ENCODE measurements around the gene C6orf132.

C6orf132 gene

DNA sequence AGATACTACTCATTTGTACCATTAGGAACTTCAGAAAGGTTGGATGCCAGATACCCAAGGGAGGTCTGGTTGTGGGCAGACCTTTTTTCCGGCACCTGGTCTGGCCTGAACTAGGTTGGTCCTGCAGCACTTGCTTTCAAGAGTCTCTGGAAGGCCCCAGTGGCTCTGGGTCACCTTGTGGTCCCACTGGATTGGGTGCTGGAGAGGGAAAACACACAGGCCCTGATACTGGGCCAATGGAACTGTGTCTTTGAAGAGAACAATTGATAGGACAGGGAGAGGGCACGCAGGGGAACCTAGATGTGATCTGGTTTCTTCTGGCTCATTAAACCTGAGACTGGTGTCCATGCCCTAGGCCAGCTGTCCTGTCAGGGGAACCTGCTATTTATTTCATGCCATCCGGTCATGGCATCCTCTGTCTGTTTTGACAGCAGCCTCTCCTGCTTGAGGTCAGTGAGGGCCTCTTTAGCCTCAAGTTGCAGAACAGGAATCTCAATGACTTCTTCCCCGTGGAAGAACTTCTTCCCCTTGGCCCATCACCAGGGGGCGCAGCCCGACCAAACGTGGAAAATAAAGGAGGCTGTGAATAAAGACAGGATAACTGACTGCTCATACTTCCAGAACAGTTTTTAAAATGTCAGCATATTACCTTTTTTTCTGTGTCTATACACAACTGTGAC, 67.1 kb downstream of the C6orf132 start:
- CTCF ChIA-PET, result interaction anchor here (0.6 to 3.1 kb wide), 9 partner anchors 12 to 472 kb away, joined by 3 to 18 read pairs (median 3); no protein-coding TSS in a partner anchor
- Mint-ChIP-seq H3K4me3 (no peak overlapping the region), H3K27ac (no peak overlapping the region), H3K9me3 (no peaks in the 10 kb centered on the region), H3K36me3 (peaks cover 52% of the 10 kb centered on the region), H3K4me1 (no peaks in the 10 kb centered on the region), H3K27me3 (no peaks in the 10 kb centered on the region)
- peak; percentile 71 for DNase-seq

DNA sequence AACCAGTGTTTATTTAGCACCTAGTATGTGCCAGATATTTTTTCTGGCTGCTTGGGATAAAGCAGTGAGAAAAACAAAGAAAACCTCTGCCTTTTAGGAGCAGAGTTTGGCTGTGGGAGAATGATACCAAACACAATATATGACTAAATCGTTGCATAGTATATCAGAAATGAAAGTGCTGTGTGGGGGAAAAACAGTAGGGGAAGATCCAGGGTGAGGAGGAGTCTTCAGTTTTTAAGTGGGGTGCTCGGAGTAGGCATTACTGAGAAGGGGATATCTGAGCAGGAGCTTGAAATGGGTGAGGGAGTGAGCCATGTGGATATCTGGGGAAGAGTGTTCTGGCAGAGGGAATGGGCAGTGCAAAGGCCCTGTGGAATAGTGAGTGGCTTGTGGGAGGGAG, 69.1 kb downstream of the C6orf132 start:
- Mint-ChIP-seq H3K4me1 (no peaks in the 10 kb centered on the region), H3K27ac (no peak overlapping the region), H3K4me3 (no peak overlapping the region), H3K9me3 (no peaks in the 10 kb centered on the region), H3K36me3 (peaks cover 39% of the 10 kb centered on the region), H3K27me3 (no peaks in the 10 kb centered on the region)
- CTCF ChIA-PET, result interaction anchor here (0.6 to 3.1 kb wide), 6 partner anchors 22 to 475 kb away, joined by 3 to 18 read pairs (median 4); no protein-coding TSS in a partner anchor
- DNase-seq, result no peak

DNA sequence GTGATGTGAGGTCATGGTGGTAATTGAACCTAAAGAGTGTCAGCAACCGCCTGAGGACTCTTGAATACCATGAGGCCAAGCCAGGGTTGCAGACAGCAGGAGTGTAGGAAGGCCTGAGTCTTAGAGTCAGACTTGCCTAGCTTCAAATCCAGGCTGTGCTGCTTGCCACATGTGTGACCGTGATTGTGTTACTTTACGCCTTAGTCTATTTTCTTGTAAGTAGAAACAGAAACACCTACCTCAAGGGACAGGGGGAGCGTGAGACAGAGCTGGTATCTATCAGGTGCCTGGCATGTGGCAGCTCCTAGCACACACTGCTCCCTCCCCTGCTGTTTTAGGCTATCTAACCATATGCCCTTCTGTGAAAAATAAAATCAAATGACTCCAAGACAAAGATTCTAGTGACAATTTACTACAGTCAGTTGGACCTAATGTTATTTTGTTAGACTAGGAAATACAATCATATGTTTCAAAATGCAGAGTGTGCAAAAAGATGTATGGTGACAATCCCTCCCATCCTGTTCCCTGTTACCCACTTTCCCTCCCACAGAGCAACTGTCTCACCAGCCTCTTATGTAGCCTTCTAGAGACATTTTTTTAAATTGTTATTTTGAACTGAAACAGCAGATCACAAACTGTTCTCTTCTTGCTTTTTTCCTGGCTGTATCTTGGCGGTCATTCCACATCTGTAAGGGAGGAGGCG, 70.4 kb downstream of the C6orf132 start:
- Mint-ChIP-seq H3K27ac (no peak overlapping the region), H3K36me3 (peaks cover 30% of the 10 kb centered on the region), H3K4me3 (no peak overlapping the region), H3K27me3 (no peaks in the 10 kb centered on the region), H3K4me1 (no peaks in the 10 kb centered on the region), H3K9me3 (no peaks in the 10 kb centered on the region)
- CTCF ChIA-PET, result interaction anchor here (0.6 kb wide), 1 partner anchor 11 kb away, joined by 3 read pairs; no protein-coding TSS in a partner anchor
- DNase-seq, result no peak

DNA sequence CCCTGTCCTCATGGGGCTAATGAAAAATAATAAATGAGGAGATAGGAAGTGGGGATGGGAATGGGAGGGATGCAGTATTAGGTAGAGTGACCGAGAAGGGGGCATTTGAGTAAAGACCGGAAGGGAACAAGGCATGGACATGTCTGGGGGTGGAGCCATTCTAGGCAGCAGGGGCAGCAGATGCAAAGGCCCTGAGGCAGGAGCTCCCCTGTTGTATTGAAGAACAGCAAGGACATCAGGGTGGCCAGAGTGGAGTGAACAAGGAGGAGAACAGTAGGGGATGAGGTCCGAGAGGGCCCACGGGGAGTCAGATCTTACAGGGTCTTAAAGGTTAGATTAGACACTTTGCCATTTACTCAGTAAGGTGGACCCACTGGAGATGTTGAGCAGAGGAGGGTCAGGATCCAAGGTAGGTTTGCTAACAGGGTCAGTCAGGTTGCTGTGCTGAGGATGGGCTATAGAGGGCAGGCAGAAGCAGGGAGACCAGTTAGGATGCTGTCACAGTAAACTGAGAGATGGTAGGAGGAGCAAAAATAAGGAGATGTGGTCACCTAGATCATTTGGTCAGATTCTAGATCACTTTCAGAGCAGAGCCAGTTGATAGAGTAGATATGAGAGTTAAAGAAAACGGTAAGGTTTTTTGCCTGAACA, 73.4 kb downstream of the C6orf132 start:
- H3K4me1 Mint-ChIP-seq, result no peaks in the 10 kb centered on the region
- H3K36me3 Mint-ChIP-seq, result peaks cover 24% of the 10 kb centered on the region
- no peak overlapping the region for H3K4me3 Mint-ChIP-seq
- no peak overlapping the region for H3K27ac Mint-ChIP-seq
- DNase-seq, result no peak
- no peaks in the 10 kb centered on the region for H3K9me3 Mint-ChIP-seq
- H3K27me3 Mint-ChIP-seq, result no peaks in the 10 kb centered on the region
- CTCF ChIA-PET, result no interaction called here

DNA sequence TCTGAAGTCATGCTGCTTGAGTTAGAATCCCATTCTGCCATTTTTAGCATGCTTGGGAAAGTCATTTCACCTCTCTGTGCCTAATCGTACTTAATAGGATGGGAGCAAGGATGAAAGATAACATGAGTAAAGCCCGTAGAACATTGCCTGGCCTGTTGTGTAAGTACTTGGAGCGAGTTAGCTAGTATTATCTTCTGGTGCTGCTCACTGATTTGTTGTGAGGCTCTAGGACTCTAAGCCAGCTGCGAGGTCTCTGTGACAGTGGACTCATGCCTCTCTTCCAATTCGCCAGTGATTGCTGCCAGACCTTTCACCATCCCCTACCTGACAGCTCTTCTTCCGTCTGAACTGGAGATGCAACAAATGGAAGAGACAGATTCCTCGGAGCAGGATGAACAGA, 74.2 kb downstream of the C6orf132 start:
- H3K4me1 Mint-ChIP-seq, result no peaks in the 10 kb centered on the region
- peaks cover 22% of the 10 kb centered on the region for H3K36me3 Mint-ChIP-seq
- H3K4me3 Mint-ChIP-seq, result no peak overlapping the region
- H3K27ac Mint-ChIP-seq, result no peak overlapping the region
- no peaks in the 10 kb centered on the region for H3K9me3 Mint-ChIP-seq
- H3K27me3 Mint-ChIP-seq, result no peaks in the 10 kb centered on the region
- CTCF ChIA-PET, result interaction anchor here (0.7 kb wide), 1 partner anchor 28 kb away, joined by 3 read pairs; no protein-coding TSS in a partner anchor
- DNase-seq, result no peak

DNA sequence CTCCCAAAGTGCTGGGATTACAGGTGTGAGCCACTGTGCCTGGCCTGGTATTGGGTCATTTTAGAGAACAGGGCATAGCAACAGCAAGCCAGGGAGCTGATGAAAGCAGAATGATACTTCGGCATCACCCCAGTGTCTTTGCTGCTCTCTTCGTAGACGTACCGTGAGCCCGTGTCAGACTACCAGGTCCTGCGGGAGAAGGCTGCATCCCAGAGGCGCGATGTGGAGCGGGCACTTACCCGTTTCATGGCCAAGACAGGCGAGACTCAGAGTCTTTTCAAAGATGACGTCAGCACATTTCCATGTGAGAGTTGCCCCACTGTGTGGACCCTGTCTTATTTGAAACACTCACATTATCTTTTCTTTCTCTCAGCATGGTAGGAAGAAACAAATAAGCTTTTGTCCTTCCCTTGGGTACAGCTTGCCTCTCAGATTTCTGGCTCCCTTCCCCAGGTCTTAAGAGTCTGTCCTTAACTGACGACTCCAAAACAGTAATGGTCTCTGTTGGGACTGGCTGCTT, 76.2 kb downstream of the C6orf132 start:
- Mint-ChIP-seq H3K4me1 (no peaks in the 10 kb centered on the region), H3K36me3 (peaks cover 21% of the 10 kb centered on the region), H3K4me3 (no peak overlapping the region), H3K27me3 (no peaks in the 10 kb centered on the region), H3K9me3 (no peaks in the 10 kb centered on the region), H3K27ac (no peak overlapping the region)
- DNase-seq, result no peak
- CTCF ChIA-PET, result interaction anchor here (1.9 kb wide), 1 partner anchor 21 kb away, joined by 5 read pairs; no protein-coding TSS in a partner anchor

DNA sequence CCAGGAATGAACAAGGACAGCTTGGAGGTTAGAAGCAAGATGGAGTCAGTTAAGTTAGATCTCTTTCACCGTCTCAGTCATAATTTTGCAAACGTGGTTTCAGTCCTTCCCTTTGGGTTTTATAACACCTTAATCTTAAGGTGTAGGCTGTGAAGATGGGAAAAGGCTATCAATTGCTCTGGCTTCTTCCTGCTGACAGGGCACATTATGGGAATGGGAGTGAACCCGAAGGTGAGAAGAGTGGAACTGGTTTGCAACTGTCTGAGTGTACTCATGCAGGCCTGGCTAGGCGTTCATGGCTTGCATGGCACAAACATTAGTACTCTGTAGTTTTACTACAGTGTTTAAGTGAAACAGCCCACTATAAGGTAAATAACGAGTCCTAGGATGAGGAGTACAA, 82.7 kb downstream of the C6orf132 start:
- CTCF ChIA-PET, result interaction anchor here (1.6 kb wide), 1 partner anchor 283 kb away, joined by 3 read pairs; no protein-coding TSS in a partner anchor
- DNase-seq, result no peak
- H3K4me3 Mint-ChIP-seq, result no peak overlapping the region
- peaks cover 3% of the 10 kb centered on the region for H3K4me1 Mint-ChIP-seq
- H3K27me3 Mint-ChIP-seq, result no peaks in the 10 kb centered on the region
- no peak overlapping the region for H3K27ac Mint-ChIP-seq
- peaks cover 67% of the 10 kb centered on the region for H3K36me3 Mint-ChIP-seq
- H3K9me3 Mint-ChIP-seq, result no peaks in the 10 kb centered on the region

DNA sequence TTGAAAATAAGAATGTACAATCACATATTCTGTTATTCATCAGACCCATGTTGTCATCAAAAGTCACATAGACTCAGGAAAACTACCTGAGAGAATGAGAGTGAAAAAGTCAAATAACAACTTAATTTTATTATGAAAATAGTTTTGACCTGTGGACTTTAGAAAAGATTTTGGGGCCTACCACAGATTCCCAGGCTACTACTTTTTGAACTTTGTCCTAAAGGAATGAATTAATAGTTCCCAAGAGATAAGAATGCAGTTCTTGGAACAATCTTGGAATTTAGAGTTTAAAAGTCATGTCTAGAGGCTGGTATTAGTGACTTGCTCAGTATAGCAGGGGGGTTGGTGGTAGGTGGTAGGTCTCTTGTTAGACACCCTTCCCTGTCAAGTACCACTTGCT, 88.8 kb downstream of the C6orf132 start:
- CTCF ChIA-PET, result interaction anchor here (1.8 kb wide), 1 partner anchor 51 kb away, joined by 6 read pairs; no protein-coding TSS in a partner anchor
- no peak for DNase-seq
- Mint-ChIP-seq H3K4me1 (peaks cover 51% of the 10 kb centered on the region), H3K36me3 (peaks cover 59% of the 10 kb centered on the region), H3K27me3 (no peaks in the 10 kb centered on the region), H3K4me3 (no peak overlapping the region), H3K27ac (no peak overlapping the region), H3K9me3 (no peaks in the 10 kb centered on the region)

DNA sequence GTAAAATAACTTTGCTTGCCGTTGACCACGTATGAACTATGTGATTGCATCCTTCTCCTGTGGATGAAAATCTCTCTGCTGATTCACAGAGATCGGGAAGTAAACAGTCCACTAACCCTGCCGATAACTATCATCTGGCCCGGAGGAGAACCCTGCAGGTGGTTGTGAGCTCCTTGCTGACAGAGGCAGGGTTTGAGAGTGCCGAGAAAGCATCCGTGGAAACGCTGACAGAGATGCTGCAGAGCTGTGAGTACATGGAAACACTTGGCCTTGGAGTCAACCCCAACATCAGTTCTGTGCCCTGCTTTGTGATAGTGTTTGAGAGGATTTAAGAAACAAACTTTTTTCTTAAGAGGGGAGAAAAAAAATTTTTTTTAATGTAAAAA, 91.2 kb downstream of the C6orf132 start:
- H3K9me3 Mint-ChIP-seq, result no peaks in the 10 kb centered on the region
- peak; percentile 38 for DNase-seq

More for the DNA sequence above, 91.2 kb downstream of the C6orf132 start:
- no peaks in the 10 kb centered on the region for H3K27me3 Mint-ChIP-seq
- CTCF ChIA-PET, result interaction anchor here (1.0 to 4.5 kb wide), 6 partner anchors 10 to 265 kb away, joined by 3 to 21 read pairs (median 5); partner anchors contain the start of gene TOMM6
- peak overlapping the region; percentile 98 for H3K27ac Mint-ChIP-seq
- H3K4me1 Mint-ChIP-seq, result peaks cover 69% of the 10 kb centered on the region
- peak overlapping the region; percentile 97 for H3K4me3 Mint-ChIP-seq
- H3K36me3 Mint-ChIP-seq, result peaks cover 56% of the 10 kb centered on the region
